HepG2 (cell line): ENCODE results near the gene PARVA.

Experiments used
- KAT8 ChIP-seq: IDR thresholded peaks from 2 replicates; pipeline ENCODE4 v1.6.1; 2016; ENCODE audit warnings: missing genetic modification reagents, missing compliant biosample characterization
- TF ChIP-seq, protein P1 (sequence below): sonication (generic); formaldehyde crosslinking; IDR thresholded peaks from 2 replicates; pipeline ENCODE4 v1.5.0; 2020; ENCODE audit warnings: mild to moderate bottlenecking, missing genetic modification reagents, moderate library complexity

DNA sequence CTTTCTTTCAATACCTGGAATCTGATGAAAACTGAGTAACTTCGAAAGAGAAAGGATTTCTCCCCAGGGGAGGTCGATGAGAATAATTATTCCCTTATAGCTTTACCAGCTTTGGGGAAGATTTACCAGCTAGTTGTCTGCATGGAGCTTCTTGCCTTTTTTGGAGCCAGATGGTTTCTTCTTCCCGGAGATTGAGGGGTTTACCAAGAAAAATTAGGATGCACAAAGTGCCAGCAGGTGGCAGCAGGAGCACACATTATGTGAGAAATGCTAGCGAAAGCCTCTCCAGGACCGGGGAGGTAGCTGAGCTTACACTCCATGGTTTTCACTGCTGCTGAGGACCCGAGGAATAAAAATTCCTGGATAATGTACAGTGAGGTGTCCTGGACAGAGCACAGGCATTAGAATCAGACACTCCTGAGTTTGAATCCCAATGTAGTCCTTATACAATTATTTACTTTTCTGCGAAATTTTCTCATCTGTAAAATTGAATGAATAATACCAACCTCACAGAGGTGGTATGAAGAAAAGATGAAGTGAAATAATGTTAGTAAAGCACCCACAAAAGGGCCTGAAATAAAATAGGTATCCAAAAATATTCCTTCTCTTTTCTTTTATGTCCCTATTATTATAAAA lies 46.0 kb upstream of the PARVA start:
- no peak for TF ChIP-seq KAT8 (CRISPR knock-in tag)
- TF ChIP-seq, protein P1, sequence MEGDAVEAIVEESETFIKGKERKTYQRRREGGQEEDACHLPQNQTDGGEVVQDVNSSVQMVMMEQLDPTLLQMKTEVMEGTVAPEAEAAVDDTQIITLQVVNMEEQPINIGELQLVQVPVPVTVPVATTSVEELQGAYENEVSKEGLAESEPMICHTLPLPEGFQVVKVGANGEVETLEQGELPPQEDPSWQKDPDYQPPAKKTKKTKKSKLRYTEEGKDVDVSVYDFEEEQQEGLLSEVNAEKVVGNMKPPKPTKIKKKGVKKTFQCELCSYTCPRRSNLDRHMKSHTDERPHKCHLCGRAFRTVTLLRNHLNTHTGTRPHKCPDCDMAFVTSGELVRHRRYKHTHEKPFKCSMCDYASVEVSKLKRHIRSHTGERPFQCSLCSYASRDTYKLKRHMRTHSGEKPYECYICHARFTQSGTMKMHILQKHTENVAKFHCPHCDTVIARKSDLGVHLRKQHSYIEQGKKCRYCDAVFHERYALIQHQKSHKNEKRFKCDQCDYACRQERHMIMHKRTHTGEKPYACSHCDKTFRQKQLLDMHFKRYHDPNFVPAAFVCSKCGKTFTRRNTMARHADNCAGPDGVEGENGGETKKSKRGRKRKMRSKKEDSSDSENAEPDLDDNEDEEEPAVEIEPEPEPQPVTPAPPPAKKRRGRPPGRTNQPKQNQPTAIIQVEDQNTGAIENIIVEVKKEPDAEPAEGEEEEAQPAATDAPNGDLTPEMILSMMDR (CRISPR knock-in tag): peak; percentile 89
